Measurements from ENCODE around the gene MYNN.
"Not testable (repeated sequence)": the region's sequence is repeated elsewhere in the genome, so short reads cannot be mapped to it uniquely, and the experiment has no call there.

Gene MYNN

DNA sequence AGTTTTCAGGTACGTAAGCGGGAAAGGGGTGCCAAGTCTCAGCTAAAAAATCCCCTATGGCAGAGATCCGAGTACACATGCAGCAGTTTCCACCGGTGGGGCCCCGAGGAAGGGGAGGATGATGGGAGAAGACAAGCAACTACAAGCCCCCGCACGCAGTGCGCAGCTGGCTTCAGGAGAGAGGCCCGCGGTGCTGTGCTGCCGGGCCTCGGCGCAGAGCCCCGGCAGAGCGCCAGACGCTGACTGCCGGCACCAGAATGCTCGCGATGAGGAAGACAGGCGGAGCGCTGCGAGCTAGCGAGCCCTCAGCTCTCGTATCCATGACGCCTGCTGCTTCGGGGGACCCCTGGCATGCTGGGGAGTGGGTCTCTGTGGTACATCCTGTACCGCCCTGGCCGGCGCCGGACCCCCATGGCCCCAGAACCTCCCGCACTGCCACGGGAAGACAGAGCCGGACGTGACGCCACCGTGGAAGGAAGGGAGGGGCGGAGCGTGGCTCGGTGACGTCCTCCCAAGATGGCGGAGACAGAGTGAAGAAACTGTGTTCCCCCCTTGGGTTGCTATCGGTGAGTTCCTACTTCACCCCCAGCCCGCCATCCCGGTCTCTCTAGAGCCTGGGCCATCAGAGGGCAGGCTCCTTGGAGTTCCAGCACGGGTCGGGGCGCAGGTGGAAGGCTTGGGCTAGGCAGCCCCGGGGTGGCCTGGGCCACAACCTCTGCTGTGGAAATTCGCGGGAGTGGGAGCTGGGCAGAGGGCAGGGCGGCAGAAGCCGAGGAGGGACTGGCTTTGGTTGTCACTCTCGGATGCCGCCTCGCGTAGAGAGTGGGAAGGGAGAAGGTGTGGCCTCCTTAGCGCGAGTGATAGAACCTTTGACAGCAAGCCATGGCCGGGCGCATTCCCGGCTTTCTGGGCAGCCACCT, at the start of gene MYNN:
TSS of gene MYNN (plus strand) at position 500 of the 920 bp plus-strand sequence. CDS start 900 bp downstream, outside the sequence.
- DNase-seq (ENCODE audit: low read depth), result peak; percentile 88
- H3K4me3 ChIP-seq (ENCODE audit: control insufficient read depth, low read depth, low read length), result peak within 1 kb of the TSS; percentile 96
- TF ChIP-seq, protein P1, sequence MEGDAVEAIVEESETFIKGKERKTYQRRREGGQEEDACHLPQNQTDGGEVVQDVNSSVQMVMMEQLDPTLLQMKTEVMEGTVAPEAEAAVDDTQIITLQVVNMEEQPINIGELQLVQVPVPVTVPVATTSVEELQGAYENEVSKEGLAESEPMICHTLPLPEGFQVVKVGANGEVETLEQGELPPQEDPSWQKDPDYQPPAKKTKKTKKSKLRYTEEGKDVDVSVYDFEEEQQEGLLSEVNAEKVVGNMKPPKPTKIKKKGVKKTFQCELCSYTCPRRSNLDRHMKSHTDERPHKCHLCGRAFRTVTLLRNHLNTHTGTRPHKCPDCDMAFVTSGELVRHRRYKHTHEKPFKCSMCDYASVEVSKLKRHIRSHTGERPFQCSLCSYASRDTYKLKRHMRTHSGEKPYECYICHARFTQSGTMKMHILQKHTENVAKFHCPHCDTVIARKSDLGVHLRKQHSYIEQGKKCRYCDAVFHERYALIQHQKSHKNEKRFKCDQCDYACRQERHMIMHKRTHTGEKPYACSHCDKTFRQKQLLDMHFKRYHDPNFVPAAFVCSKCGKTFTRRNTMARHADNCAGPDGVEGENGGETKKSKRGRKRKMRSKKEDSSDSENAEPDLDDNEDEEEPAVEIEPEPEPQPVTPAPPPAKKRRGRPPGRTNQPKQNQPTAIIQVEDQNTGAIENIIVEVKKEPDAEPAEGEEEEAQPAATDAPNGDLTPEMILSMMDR (conservative IDR thresholded peaks at IDR 0.05; ENCODE audit: control insufficient read depth, insufficient read depth, low read depth, low read length), result no peak

DNA sequence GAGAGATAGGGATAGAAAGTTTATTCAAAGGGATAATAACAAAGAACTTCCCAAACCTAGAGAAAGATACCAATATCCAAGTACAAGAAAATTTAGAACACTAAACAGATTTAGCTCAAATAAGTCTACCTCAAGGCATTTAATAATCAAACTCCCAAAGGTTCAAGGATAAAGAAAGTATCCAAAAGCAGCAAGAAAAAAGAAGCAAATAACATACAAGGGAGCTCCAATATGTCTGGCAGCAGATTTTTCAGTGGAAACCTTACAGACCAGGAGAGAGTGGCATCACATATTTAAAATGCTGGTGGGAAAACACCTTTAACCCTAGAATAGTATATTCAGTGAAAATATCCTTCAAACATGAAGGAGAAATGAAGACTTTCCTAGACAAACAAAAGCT, 41.3 kb upstream of the MYNN start:
- H3K4me3 ChIP-seq (ENCODE audit: control insufficient read depth, low read depth, low read length); DNase-seq (ENCODE audit: low read depth): not testable (repeated sequence)

DNA sequence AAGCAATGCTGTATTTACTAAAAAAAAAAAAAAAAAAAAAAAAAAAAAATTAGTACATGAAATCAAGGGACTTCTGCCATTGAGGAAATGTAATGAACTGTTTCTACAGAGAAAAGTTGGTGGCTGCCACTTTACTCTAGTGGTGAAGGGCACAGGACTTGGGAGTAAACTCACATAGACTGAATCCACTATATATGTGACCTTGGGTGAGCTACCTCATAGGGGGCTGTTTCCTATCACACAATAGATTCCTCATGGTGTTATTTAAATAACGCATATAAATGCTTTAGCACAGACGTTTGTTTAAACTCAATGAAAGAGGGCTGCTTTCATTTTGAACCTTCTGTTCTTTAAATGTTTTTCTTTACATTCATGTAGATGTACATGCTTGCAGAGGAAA, 34.1 kb upstream of the MYNN start:
- no peak for DNase-seq (ENCODE audit: low read depth)

DNA sequence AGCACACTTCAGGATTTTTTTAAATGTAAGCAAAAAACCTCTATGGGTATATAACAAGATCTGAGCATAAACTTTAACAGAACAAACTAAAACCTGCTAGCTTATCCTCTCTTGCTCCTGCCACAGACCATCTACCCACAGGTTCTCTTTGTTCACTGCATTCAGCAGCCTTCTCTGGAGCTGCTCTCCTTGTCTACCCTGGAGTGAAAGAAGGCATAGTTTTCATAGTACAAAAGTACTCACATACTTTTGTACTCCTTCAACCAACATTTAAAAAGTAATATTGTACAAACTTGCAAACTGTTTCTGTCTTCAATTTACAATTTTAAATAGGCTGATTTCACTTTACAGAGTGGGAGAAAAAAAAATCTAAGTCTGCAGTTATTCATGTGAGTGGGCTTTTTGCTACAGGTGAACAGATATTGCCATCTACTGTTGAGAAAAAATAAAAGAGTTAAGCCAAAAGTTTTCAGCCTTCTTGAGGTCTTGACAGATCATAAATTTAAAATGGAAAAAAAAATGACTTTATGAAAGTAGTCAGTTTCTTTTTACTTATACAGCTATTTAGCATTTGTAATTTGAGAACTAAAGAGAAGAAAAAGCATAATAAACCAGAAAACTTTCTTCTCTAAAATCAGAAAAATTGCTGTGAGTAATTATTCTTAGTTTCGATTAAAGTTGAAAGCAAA, 28.7 kb upstream of the MYNN start:
- TF ChIP-seq, protein P1 (conservative IDR thresholded peaks at IDR 0.05; ENCODE audit: control insufficient read depth, insufficient read depth, low read depth, low read length), result peak; percentile 25
- H3K4me3 ChIP-seq (ENCODE audit: control insufficient read depth, low read depth, low read length), result no peak overlapping the region
- peak; percentile 19 for DNase-seq (ENCODE audit: low read depth)

More for the DNA sequence above, 34.1 kb upstream of the MYNN start:
- H3K4me3 ChIP-seq (ENCODE audit: control insufficient read depth, low read depth, low read length), result no peak overlapping the region
- TF ChIP-seq, protein P1 (conservative IDR thresholded peaks at IDR 0.05; ENCODE audit: control insufficient read depth, insufficient read depth, low read depth, low read length), result no peak

DNA sequence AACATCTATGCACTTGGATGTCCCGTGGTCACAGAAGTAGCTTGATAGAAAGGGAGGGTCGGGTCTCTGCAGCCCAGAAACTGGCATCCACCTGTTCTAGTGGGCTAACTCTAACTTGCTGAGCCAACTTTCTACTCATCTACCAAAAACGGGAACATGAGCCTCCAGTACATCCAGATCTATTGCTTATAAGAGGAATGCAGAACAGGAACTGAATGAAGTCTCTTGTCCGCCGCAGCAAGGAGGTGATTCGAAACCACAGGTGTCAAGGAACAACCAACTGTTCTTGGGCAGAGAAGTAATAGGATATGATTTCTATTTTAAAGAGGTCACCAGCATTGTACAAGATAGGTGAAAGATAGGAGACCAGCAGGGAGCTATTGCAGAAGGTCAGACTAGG, 26.3 kb upstream of the MYNN start:
- no peak overlapping the region for H3K4me3 ChIP-seq (ENCODE audit: control insufficient read depth, low read depth, low read length)
- DNase-seq (ENCODE audit: low read depth), result no peak
- TF ChIP-seq, protein P1 (conservative IDR thresholded peaks at IDR 0.05; ENCODE audit: control insufficient read depth, insufficient read depth, low read depth, low read length), result no peak

DNA sequence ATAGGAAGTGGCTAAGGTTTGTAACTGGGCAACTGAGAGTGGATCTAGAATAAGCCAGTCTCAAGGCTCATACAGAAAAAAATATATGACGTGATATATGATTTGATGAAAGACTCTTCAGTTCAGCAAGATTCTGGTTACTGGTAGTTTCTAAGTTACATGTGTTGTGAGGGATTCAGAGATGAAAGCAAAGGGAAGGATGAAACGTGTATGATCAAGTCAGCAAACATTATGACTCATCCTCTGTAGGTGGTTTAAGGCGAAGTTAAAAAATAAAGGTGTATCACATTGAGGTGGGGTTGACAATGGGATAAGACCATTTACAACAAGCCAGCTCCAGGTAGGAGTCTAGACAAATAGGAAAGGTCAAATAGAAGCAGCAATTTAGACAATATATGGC, 24.5 kb upstream of the MYNN start:
- no peak for DNase-seq (ENCODE audit: low read depth)
- H3K4me3 ChIP-seq (ENCODE audit: control insufficient read depth, low read depth, low read length), result no peak overlapping the region
- TF ChIP-seq, protein P1 (conservative IDR thresholded peaks at IDR 0.05; ENCODE audit: control insufficient read depth, insufficient read depth, low read depth, low read length), result no peak

DNA sequence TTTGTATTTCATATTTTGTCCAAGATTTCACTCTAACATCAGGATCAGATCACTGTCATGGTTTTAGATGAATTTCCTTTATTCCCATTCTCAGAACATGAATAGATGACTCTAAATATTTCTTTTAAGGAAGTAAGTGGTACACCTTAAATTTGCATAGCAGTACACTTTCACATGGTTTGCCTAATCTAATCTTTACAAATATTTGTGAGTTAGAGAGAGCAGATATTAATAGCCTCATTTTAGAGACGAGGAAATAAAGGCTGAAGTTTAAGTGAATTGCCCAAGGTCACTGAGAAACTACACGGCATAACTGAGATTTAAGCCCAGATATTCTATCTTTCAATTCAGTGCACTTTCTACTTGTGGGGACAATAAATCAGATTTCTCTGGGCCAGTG, 22.5 kb upstream of the MYNN start:
- TF ChIP-seq, protein P1 (conservative IDR thresholded peaks at IDR 0.05; ENCODE audit: control insufficient read depth, insufficient read depth, low read depth, low read length), result no peak
- no peak for DNase-seq (ENCODE audit: low read depth)
- no peak overlapping the region for H3K4me3 ChIP-seq (ENCODE audit: control insufficient read depth, low read depth, low read length)
